ENCODE measurements around the gene SPECC1.
"Not testable (repeated sequence)": the region's sequence is repeated elsewhere in the genome, so short reads cannot be mapped to it uniquely, and the experiment has no call there.

The SPECC1 gene

DNA sequence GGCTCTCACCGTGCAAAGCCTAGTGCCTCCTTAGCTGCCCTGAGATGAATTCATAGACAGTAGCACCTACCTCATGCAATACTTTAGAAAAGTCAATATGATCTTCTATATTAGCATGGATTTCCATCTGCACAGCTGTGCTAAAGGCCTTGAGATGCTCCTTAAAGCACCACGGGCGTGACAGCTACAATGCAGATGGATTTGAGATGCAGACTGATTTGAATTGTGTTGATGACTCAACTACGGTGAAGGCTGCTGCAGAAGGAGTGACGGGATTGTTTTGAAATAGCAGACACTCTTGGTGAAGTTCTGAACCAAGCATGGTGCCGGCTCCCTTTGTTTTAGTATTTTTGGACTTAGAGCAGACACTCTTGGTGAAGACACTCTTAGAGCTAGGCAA, 88.2 kb downstream of the SPECC1 start:
- DNase-seq, result no peak

DNA sequence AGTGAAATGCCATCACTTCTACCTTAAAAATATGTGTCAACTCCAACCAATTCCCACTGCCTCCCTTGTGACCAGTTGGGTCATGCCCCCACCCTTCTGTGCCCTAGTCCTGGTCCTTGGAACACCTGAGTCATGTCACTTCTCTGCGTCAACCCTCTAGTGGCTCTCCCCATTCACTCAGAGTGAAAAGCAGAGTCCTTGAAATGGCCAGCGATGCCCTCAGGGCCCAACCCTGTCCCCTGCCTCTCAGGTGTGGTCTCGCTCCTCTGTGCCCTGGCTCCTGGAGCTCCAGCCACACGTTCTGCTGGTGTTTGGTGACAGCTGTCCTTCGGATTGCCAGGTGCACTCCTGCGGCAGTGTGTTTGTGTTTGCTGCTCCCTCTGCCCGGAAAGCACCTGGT, 89.2 kb downstream of the SPECC1 start:
- DNase-seq, result no peak

DNA sequence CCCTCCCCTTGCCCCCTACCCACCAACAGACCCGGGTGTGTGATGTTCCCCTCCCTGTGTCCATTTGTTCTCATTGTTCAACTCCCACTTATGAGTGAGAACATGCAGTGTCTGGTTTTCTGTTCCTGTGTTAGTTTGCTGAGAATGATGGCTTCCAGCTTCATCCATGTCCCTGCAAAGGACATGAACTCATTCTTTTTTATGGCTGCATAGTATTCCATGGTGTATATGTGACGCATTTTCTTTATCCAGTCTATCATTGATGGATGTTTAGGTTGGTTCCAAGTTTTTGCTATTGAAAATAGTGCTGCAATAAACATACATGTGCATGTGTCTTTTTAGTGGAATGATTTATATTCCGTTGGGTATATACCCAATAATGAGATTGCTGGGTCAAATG, 91.6 kb downstream of the SPECC1 start:
- DNase-seq, result not testable (repeated sequence)

DNA sequence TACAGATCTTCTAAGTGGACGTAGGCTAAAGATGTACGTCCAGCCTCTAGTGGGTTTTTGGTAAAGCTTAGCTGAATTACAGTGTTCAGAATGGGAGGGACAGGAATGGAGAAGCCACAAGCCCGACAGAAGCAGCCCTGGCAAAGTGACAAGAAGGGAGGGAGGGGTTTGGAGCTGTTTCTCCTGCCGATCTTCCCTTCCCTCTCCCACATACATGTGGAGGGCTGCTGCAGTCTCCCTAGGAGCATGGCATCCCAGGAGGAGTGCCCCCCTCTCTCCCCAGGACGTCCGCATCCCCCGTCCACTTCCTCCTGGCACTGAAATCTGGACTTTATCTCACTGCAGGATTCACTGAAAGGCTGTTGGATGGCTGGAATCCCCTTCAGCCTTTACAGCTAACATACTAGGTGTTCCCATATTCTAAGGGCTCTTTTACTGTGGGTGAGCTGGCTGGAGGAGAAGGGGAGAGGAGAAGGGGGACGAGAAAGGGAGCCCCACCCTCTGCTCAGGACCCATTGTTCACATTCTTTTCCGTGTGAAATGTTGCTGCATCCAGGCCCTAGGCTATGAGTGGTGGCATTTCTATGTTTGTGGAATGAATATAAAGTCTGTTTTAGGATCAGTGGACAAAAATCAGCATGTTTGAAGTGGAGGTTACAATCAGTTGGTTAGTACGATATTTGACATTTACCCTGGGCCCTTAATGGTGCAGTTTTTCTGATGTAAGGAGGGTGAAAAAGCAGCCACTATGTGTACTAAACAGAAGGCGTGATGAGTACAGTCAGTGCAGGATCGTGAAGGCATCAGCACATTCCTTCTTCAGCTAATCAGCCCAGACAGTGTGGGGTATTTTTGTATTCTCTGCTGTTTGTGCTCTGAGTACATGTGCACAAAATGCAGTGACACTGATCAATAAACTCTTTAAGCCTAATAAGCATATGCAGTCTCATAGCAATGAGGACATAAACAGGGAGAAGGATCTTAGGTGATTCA, 94.6 kb downstream of the SPECC1 start:
- no peak for DNase-seq

DNA sequence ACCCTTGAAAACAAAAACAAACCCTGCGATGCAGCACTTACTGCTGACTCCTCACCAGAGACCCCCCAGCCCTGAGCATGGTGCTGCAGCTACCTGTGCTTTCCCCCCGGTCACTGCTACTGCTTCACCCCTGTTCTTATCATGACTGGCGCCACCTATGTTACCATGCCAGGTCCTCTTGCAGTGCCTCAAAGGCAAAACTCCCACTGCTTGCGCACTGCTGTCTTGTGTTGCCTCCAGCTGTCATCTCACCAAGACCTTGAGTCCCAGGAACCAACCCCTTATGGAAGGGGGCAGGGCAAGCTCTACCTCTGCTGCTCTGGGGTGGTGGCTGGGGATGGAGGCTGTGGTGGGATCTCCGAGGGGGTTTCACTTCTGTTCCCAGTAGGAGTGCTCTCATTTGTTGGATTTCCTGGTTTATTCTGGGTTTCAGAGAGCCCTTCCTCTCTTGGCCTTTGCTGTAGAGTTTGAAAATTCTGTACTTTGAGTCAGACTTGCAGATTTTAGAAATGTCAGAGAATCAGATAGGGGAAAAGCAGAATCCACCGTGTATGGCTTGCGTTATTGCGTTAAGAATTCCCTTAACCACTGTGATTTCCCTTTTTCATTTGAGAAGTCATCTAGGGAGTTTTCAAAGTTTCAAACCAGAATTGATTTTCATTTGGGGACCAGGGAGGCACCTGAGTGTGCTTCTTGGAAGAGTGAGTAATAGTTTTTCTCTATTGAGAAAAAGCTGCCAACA, 96.6 kb downstream of the SPECC1 start:
- DNase-seq, result no peak

DNA sequence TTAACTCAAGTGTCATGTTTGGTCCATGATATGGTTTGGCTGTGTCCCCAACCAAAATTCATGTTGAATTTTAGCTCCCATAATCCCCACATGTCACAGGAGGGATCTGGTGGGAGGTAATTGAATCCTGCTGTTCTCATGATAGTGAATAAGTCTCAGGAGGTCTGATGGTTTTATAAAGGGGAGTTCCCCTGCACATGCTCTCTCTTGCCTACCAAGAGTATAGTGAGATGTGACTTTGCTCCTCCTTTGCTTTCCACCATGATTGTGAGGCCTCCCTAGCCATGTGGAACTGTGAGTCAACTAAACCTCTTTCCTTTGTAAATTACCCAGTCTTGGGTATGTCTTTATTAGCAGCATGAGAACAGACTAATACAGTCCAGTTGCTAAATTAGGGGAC, 97.3 kb downstream of the SPECC1 start:
- DNase-seq, result not testable (repeated sequence)

DNA sequence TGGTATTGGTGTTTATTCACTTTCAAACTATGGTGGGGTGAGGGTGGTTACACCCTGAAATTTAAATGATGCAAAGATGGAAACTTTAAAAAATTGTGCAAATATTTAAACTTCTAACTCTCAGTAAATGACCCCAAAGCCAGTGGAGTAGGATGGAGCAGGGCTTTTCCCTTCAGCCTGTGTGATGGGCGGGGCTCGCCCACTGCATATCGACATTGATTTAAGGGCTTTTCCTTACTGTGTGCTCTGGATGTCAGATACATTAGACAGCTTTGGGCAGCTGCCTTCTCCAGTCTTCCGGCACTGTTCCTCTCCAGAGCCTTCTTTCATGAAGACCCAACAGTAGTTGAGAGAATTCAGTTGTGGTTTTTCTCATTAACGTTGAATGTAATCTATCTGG, 99.9 kb downstream of the SPECC1 start:
- no peak for DNase-seq

DNA sequence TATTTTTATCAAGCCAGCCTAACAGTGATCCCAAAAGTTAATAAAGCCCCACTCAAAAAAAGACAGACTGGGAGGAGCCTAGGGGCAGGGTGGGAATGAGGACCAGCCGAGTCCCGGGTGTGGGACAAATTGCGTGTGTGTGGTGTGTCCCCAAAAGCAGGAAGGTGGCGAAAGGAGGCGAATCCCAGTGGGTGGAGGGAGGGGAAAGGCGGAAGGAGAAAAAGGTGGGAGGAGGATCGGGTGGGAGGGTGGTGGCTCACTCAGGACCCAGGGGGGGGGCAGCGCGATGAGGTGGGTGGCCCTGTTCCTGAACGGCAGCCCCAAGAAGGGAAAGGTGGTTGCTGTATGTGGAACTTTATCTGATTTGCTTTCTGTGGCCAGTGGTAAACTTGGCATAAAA, 102.4 kb downstream of the SPECC1 start:
- DNase-seq, result no peak

DNA sequence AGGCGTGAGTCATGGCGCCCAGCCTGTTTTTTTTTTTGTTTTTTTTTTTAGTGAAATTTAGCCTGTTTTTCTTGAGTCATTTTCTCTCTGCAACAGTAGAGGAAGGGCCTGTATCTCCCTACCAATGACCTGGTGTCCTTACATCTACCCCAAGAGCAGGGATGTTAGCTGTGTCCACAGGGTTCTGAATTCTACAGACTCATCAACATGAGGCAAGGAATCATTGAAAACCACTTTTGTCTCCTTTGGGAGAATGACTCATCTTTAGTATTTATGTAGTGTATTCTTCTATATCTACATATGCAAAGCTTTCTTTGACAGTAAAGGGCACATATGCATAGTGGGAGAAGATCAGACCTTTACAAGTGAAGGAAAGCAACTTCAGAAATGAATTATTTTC, 105.3 kb downstream of the SPECC1 start:
- DNase-seq, result no peak

DNA sequence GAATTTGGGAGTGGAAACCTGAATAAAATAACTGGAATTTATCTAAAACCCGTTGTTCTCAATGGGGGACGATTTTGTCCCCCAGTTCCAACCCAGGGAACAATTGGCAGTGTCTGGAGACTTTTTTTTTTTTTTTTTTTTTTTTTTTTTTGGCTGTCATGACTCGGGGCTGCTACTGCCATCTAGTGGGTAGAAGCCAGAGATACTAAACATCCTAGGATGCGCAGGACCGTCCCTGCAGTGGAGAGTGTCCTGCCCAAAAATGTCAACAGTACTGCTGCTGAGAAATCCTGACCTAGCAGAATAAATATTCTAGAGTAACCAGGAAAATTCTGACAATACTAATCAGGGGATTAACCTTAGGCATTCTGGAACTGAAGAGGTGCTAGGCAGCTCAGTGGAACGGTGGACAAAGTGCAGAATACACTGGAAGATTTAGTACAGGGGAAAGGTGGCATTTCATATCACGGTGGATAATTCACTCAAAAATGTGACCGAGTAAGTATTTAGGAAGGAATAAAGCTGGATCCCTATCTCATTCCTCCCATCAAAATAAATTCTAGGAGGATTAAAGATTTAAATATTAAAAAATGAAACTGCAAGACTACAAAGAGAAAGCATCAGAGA, 107.6 kb downstream of the SPECC1 start:
- DNase-seq, result no peak

DNA sequence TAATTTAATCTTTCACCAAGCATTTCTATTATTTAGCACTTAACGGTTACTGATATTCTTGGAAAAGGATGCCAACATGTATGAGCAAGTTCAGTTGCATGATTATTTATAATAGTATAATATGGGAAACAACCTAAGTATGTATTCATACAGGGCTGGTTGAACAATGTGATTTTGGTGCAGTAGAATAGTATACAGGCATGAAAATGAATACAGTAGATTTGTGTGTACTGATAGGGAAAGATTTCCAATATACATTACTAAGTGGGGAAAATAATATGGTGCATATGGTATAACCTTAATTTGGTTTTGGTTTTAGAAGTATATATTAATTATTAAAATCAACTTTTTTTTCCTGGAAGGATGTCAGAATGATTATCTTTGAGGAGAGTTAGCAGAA, 109.1 kb downstream of the SPECC1 start:
- no peak for DNase-seq

DNA sequence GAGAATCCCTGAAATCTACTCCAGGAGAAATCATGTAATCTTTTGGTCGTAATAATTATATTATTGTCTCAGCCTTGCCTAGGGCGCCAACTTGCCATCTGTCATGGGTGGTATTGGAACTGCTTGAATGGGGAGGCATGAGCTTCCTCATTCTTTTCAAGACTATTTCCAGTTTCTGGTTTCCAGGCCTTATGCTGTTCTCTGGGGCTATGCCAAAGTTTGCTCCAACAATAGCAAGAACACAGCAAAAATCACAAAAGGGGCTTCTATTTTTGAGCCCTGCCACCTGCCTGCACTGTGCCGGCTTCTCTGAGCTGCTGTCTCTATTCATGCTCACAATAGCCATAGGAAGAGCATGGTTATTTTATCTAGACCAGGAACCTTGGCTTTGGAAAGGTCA, 111.7 kb downstream of the SPECC1 start:
- no peak for DNase-seq

DNA sequence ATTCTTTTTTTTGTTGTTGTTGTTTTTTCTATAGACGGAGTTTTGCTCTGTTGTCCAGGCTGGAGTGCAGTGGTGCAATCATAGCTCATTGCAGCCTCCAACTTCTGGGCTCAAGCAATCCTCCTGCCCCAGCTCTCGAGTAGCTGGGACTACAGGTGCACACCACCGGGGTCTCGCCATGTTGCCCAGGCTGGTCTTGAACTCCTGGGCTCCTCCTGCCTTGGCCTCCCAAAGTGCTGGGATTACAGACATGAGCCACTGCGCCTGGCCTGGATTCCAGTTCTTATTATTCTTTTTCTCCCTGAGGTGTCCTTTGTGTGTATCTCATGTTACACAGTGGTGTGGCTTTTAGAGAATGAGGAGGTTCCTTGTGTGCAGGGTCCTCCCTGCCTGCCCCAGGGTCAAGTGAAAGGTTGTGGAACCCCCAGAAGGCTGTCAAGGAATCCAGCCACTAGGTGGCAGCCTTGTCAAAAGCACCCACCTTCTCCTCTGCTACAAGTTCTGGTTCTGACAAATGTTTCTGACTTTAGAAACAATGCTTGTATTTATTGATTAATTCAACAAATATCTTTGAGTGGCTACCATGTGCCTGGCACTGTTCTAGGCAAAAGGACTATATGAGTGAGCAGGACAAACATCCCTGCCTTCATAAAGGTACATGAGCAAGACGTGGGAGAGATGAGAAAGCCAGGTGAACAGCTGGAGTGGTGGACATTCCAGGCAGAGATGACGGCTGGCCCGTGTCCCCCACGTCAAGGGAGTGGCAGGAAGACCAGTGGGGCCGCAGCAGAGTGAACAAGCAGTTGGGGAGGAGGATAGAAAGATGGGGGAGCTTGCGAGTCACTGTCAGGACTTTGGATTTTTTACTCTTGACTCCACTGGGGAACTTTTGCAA, 112.4 kb downstream of the SPECC1 start:
- DNase-seq, result peak; percentile 1

DNA sequence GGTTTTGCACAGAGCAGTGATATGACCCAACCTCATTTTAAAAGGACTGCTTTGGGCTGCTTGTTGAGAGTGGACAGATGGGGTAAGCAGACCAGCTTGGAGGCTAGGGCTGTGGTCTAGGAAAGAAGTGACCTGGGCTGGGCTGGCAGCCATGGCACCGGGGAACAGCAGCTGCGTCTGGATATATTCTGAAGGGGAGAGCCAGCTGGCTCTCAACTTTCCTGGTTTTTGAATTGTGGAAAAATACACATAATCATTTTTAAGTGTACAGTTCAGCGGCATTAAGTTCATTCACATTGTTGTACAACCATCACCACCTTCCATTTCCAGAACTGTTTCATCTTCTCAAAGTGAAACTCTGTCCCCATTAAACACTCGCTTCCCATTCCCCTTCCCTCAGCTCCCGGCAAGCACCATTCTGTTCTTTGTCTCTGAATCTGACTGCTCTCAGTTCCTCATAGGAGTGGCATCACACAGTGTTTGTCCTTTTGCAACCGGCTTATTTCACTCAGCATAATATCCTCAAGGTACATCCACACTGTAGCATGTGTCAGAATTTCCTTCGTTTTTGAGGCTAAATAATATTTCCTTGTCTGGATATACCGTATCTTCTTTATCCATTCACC, 113.2 kb downstream of the SPECC1 start:
- no peak for DNase-seq

DNA sequence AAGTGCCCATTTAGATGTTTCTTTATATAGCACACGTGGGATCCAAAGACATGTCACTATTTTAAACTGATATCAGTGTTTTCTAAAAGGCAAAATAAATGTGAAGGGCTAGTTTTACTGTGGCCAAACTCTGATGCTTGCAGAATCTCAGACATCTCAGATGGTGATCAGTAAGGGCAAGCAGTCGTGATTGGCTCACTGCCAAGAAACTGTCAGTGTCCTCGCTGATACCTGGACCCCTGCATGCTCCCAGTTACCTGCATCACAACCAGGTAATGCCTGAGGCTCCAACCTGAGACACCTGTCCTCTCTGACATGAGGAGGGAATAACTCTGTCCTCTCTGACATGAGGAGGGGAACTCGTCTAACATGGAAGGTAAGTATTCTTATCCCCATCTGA, 114.0 kb downstream of the SPECC1 start:
- no peak for DNase-seq

DNA sequence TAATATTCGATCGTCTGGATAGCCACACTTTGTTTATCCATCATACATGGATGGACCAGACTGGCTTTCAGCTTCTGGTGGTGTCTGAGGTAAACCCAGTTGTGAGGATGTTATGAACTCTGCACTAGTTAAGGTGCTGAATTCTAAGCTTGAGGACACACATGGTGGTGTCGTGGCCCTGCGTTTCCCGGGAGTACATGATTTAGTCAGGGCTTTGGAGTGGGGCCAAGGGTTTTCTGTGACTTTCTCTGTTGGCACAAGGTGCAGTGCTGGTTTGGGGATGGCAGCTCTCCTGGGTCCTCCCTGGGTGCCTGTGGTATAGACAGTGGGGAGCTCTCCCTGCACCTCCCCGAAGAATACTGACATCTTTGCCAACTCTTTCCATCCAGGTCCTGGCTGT, 116.6 kb downstream of the SPECC1 start:
- no peak for DNase-seq

DNA sequence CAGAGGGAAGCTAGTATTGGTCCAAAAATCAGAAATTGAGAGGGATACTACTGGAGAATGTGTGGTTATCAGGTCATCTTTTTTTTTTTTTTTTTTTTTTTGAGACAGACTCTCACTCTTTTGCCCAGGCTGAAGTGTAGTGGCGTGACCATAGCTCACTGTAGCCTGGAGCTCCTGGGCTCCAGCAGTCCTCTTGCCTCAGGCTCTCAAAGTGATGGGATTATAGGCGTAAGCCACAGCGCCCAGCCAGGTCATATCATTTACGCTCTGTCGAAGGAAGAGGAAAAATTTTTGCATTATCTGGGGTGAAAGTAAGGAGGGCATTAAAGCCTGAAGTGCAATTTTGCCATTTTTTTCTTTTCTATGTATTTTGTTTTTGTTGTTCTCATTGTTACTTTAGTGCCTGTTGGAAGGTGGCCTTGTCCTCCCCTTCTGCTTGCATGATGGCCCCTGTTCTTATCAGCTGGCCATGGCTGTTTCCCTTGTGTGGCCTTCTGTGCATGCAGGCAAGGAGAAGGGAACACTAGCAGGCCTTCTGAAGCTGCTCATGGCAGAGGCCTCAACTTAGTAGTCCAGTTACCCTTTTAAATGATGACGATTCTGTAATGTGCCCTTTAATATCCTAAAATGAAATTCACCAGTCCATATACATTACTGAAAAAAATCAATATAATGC, 118.3 kb downstream of the SPECC1 start:
- no peak for DNase-seq

DNA sequence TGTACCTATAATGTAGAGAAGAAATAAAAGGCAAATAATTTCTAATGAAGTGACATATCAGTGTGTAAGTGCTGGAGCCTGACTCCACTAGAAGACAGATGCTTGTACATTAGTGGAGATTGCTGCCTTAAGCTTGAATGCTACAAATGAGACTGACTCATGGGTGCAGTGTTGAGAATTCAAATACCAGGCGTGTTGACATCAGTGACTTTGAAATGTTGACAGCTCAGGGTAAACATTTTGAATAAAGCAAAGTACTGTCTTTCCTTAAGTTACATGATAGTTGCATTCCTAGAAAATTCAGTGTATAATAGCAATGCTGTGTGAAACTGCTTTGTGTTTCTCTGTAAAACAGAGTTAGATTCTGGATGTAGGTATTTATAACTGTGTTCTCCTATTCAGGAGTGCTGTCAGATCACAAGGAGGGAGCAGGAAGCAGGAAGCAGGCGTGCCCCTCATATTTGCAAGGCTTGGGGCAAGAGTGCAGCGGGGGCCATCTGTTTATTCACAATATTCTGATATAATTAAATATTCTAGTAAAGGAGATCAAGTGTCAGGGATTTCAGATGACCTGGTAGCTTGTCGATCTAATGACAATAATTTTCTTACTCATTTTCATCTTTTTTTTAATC, 119.0 kb downstream of the SPECC1 start:
- no peak for DNase-seq

DNA sequence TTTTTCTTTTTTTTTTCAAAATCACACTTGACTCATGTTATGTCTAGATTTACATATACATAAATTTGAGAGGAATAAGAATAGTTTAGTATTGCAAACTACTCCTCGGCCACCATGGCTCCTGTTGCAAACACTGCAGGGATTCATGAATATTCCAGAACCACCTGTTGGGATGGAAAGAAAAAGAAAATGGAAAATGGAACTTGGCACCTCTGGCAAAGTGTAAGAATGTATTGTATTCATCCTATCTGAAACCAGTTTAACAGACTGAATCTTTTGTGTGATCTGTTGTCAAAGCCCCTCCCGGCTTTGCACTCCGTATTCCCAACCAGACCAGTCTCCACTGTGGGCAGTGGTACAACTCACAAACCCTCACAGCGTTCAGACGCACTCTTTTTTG, 124.4 kb downstream of the SPECC1 start:
- DNase-seq, result no peak

DNA sequence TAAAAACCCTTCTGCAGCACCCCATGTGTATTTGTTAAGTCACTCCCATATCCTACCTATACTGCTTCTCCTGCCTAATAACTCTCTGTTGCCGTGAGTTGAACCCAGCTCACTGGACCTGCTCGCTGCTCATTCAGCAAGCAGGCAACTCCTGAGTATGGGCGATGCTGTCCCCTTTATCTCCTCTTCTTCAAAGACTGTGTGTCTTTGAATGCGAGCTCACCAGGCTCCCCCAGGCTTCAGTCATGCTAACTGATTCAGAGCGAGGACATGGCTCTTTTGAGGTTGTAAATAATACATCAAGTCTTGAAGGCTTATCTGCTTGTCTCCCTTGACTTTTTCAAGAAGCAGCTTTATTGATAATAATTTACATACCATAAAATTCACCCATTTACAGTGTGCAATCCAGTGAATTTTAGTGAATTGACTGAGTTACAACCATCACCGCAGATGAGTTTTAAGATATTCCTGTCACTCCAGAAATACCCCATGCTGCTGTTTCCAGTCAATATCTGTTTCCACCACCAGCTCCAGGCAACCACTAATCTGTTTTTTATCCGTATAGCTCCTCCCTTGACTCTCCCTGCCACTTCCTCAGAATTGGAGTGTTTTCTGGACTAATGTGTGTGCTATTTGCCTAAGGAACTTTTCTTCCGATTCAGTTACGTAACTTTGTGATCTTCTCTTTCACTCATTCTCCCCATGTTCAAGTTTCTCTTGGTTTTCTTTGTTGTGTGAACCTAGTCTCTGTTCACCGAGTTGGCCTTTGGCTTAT, 132.2 kb downstream of the SPECC1 start:
- no peak for DNase-seq

Data from NCI-H526 treated with DMSO at 0.1 percent for 48 hours (cell line).